NK-92 (cell line): ENCODE data around the gene ZFC3H1.
"Not testable (repeated sequence)": the region's sequence is repeated elsewhere in the genome, so short reads cannot be mapped to it uniquely, and the experiment has no call there.

Experiments
- DNase-seq: peaks from one replicate; lab custom pipeline; 2025; ENCODE audit not compliant: unreplicated experiment; lab: John Stamatoyannopoulos, UW

Gene ZFC3H1

DNA sequence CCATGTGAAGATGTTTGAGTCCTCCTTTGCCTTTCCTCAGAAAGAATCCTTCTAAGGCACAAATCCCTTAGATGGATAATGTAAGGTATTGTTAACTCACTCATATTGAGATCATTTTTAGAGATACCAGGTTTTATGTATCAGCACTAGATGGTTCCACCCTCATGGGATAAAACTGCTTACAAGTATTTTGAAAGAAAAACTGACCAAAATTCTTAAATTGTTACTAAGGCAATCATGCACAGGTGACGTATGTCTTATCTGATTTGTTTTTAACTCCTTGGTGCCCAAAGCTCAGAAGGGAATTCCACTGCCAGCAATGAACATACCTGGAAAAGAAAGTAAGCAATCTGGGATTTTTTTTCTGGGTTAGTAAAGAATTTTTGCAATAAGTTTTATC lies 78.4 kb downstream of the ZFC3H1 start:
- DNase-seq: no peak

GRCh38 chr12:71584356-71584755 lies 79.3 kb downstream of the ZFC3H1 start:
- DNase-seq: no peak

- no peak for DNase-seq
Measured at GRCh38 chr12:71582925-71583324, 80.7 kb downstream of the ZFC3H1 start.

DNA sequence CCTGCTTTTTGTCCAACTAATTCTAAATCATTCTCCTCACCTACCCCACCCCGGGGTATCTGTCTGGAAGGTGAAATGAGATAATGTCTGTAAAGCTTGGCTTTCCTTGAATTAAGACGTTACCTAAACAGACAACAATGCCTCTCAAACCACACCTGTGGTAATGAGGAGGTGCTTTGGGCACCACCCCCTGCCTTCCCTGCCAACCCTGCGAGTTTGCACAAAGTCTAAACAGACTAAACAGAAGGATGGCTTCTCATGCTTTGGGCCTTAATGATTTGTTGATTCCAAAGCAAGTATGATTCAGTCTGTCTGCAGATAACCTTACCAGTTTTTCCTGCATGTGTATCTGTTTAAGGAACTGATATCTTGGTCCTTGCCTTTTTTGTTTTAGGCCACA lies 82.4 kb downstream of the ZFC3H1 start:
- DNase-seq: no peak

DNA sequence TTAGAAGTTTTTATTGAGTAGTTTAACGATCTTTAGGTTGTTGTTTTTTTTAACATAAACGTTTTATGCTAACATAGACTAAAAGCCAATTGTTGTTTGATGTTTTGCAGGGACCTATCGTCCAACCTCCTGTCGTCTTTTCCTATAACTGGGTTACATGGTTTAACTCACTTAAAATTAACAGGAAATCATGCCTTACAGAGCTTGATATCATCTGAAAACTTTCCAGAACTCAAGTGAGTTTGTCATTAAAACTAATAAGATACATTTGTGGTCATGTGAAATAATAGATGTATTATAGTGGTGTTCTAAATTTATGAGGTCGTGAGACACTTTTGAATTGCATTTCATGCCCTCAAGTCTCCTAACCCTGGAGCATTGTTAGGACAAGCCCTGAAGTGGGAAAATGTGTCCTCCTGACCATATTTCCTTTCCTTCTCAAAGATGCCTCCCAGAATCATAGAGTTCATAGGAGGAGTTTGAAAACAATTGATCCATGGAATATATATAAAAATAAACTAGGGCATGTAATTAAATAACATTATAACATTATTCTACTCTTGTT lies 84.9 kb downstream of the ZFC3H1 start:
- no peak for DNase-seq

GRCh38 chr12:71576496-71576895 lies 87.2 kb downstream of the ZFC3H1 start:
- no peak for DNase-seq

GRCh38 chr12:71569885-71570284 lies 93.8 kb downstream of the ZFC3H1 start:
- DNase-seq: not testable (repeated sequence)

GRCh38 chr12:71567537-71567936 lies 96.1 kb downstream of the ZFC3H1 start:
- no peak for DNase-seq

GRCh38 chr12:71566655-71567054 lies 97.0 kb downstream of the ZFC3H1 start:
- DNase-seq: no peak

DNA sequence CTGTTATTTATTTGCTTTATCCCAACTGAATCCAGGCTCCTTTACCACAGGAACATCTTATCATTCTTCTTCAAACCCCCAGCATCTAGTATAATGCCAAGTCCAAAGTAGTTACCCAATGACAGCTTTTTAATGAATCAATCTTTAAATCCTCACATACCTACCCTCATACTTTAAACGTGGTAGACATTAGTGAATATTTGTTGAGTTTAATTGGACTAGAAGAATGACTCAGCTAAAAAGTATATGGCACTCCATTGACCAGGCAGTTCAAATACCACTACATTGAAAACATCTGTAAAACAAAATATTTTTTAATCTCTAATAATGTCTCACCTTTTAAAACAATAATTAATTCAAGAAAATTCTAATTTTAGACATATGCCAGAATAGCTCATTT lies 98.1 kb downstream of the ZFC3H1 start:
- DNase-seq: no peak

DNA sequence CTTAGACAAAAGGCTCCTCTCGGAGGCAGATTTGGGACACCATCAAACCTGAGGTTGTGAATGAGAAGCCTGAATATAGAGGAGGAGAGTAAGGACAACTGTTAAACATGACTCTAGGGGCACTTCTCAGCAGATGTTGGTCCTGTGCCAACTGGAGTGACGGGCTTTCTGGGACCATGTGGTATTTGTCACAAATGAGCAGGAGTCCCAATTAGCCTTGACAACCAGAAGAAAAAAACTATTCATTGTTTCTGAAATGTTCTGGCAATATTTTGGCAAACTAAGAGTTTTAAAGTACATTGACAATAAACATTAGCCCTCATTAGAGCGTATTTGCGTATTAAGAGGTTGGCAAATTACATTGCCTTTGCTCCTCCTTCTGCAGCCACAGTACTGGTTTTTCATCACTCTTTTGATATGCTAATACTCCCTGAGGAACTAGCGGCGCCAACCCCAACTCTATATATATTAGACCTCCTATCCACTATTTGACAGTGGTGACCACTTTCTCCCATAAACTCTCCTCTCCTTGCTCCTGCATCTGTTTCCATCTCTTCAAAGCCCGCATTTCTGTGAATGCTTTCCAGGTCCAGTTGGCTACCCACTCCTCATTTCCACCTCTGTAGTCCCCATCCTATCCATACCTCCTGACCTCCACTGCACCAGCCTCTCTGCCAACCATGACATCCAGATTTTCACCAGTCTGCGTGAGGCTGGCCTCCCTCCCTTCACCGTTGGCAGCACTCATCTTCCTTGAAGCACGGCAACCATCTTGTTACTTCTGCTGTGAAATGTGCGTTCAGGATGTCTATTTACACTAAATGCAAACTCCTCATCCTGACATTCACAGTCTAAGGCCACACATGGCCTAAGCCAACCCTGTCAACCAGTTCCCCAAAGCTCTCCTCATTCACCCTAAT lies 100.7 kb downstream of the ZFC3H1 start:
- DNase-seq: no peak
